HG03520 (cell line): Measurements from ENCODE around the gene APOL2.

ENCODE experiments used
- ATAC-seq: cut with Tn5 transposase; IDR thresholded peaks from one replicate; pipeline ENCODE4 v1.9.1; 2021; ENCODE audit warnings: mild to moderate bottlenecking, moderate library complexity; ENCODE audit not compliant: unreplicated experiment

Gene APOL2

GRCh38 chr22:36180928-36181327 is 58.4 kb downstream of the APOL2 start:
- ATAC-seq: no peak

- no peak for ATAC-seq
Observed at GRCh38 chr22:36180038-36180880, 59.1 kb downstream of the APOL2 start.

- ATAC-seq: no peak
Observed at GRCh38 chr22:36177160-36177559, 62.2 kb downstream of the APOL2 start.
